IPS DF 6.9 (cell line): ENCODE data around the gene MAP6.

Experiments used
- DNase-seq: peaks from one replicate; pipeline ENCODE4 v3.0.0-alpha.2; 2013; ENCODE audit warnings: low read depth, low spot score
- H3K27ac ChIP-seq: one replicate; pipeline ENCODE4 v1.5.1; 2013; ENCODE audit warnings: low read length, control low read depth
- H3K27me3 ChIP-seq: 2 replicates; pipeline ENCODE4 v1.6.1; 2013; ENCODE audit warnings: mild to moderate bottlenecking, low read length; ENCODE audit not compliant: control insufficient read depth, insufficient read depth
- H3K36me3 ChIP-seq: 2 replicates; pipeline ENCODE4 v1.6.1; 2013; ENCODE audit warnings: low read length; ENCODE audit not compliant: control insufficient read depth, insufficient read depth
- H3K4me1 ChIP-seq: 2 replicates; pipeline ENCODE4 v1.6.1; 2013; ENCODE audit warnings: low read length; ENCODE audit not compliant: control insufficient read depth, insufficient read depth
- H3K4me3 ChIP-seq: 2 replicates; pipeline ENCODE4 v1.5.1; 2013; ENCODE audit warnings: mild to moderate bottlenecking, low read length
- H3K9me3 ChIP-seq: 2 replicates; pipeline ENCODE4 v1.6.1; 2013; ENCODE audit warnings: low read length, inconsistent platforms; ENCODE audit not compliant: control insufficient read depth, insufficient read depth
- WGBS: extraction: QIAGEN DNeasy Blood & Tissue Kit; methylation state at CpG from one replicate; pipeline ENCODE4 v1.1.7; 2013; ENCODE audit warnings: mixed read lengths, missing lambda C conversion rate; ENCODE audit not compliant: insufficient read length, insufficient coverage; 5-methylcytosine and 5-hydroxymethylcytosine counted together

The MAP6 gene

GRCh38 chr11:75539459-75540334 lies 129.1 kb downstream of the MAP6 start:
- Histone ChIP-seq H3K27ac (no peak overlapping the region), H3K27me3 (no peaks in the 10 kb centered on the region)
- WGBS: no CpG with 5 or more reads among the region's 9 CpGs

DNA sequence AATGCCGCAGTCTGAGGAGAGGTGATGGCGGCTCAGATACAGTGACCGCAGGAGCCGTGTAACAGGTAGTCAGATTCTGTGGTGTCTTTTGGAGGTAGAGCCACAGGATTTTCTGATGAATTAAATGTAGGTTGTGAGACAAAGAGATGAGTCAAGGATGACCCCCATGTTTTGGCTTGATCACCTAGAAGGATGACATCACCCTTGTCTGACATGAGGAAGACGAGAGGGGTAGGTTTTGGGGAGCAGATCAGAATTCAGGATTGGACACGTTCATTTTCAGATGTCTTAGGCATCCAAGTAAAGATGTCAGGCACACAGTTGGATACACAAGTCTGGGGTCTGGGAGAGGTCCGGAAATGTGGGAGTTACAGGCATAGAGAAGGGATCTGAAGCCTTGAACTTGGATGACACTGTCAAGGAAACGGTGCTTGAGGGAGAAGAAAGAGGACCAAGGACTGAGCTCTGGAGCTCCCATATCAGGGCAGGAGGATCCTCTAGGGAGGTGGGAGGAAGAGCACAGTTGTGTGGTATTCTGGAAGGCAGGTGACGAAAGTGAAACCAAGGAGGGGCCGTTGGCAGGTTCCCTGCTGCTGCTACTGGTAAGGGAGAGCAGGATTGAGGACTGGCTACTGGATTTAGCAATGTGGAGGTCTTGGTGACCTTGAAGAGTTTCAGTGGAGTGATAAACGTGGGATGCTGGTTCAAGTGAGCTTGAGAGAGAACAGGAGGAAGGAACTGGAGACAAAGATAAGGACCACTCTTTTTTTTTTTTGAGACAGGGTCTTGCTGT lies 130.5 kb downstream of the MAP6 start:
- DNase-seq: no peak
- no peak overlapping the region for H3K4me3 ChIP-seq
- H3K27me3 ChIP-seq: no peaks in the 10 kb centered on the region
- H3K27ac ChIP-seq: no peak overlapping the region
- no peaks in the 10 kb centered on the region for H3K36me3 ChIP-seq
- no CpG with 5 or more reads among the region's 11 CpGs for WGBS
- no peaks in the 10 kb centered on the region for H3K4me1 ChIP-seq
- H3K9me3 ChIP-seq: no peaks in the 10 kb centered on the region

More at GRCh38 chr11:75539459-75540334, 129.1 kb downstream of the MAP6 start:
- H3K4me3 ChIP-seq: no peak overlapping the region
- no peaks in the 10 kb centered on the region for H3K4me1 ChIP-seq
- H3K9me3 ChIP-seq: no peaks in the 10 kb centered on the region
- DNase-seq: no peak
- no peaks in the 10 kb centered on the region for H3K36me3 ChIP-seq

DNA sequence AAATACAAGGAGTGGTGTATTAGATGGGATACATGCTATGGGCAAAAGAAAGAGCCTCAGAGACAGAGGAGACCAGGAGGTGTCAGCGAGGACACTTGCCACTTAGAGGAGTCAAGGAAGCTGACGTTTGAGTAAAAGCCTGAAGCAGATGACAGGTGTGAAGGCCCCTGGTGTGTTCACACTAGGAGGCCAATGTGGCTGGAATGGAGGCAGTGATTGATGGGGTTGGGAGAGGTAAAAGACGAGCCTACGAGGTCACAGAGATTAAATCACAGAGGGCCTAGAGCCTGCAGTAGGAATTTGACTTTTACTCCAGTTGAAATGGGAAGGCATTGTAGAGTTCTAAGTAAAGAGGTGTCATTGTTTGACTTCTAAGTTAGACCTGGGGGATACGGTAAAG lies 131.1 kb downstream of the MAP6 start:
- H3K4me1 ChIP-seq: no peaks in the 10 kb centered on the region
- no peaks in the 10 kb centered on the region for H3K36me3 ChIP-seq
- no CpG with 5 or more reads among the region's 5 CpGs for WGBS
- no peaks in the 10 kb centered on the region for H3K27me3 ChIP-seq
- no peak overlapping the region for H3K27ac ChIP-seq
- H3K9me3 ChIP-seq: no peaks in the 10 kb centered on the region
- no peak for DNase-seq
- H3K4me3 ChIP-seq: no peak overlapping the region
